PC-3 (cell line): ENCODE data around the gene FDX1.

Experiments used
- EZH2 ChIP-seq: fragments of 300-600 bp; sonication (generic); IDR thresholded peaks from one replicate; pipeline ENCODE4 v1.6.1; 2017; ENCODE audit warnings: antibody characterized with exemption, mild to moderate bottlenecking, low read length; ENCODE audit not compliant: unreplicated experiment
- TF ChIP-seq, protein P1 (sequence below): fragments of 300-600 bp; sonication (generic); conservative IDR thresholded peaks from 2 replicates; pipeline ENCODE4 v1.5.1; 2017; ENCODE audit warnings: antibody characterized with exemption, low read depth, mild to moderate bottlenecking, low read length

DNA sequence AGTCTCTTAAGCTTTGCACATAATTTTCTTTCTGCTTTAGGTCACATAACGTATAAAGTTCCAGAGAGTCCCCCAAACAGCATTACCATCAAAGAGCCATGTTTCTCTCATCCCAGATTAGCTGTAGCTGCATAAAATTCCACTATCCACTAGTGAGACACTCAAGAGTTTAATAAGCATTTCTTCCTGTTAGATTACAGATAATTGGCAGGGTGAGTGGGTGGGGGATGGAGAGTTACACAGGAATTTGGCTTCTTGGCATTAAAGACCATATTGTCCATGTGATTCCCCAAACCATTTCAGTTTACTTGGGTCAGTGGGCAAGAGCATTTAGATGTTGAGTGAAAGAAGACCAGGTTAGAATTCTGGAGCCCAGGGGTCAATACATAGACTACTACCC is 82.3 kb downstream of the FDX1 start:
- TF ChIP-seq, protein P1, sequence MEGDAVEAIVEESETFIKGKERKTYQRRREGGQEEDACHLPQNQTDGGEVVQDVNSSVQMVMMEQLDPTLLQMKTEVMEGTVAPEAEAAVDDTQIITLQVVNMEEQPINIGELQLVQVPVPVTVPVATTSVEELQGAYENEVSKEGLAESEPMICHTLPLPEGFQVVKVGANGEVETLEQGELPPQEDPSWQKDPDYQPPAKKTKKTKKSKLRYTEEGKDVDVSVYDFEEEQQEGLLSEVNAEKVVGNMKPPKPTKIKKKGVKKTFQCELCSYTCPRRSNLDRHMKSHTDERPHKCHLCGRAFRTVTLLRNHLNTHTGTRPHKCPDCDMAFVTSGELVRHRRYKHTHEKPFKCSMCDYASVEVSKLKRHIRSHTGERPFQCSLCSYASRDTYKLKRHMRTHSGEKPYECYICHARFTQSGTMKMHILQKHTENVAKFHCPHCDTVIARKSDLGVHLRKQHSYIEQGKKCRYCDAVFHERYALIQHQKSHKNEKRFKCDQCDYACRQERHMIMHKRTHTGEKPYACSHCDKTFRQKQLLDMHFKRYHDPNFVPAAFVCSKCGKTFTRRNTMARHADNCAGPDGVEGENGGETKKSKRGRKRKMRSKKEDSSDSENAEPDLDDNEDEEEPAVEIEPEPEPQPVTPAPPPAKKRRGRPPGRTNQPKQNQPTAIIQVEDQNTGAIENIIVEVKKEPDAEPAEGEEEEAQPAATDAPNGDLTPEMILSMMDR = no peak
- TF ChIP-seq EZH2 = no peak
